ENCODE measurements around the gene SPATA21.

GRCh38 chr1:16367968-16368890 is 69.0 kb downstream of the SPATA21 start:
- TF ChIP-seq CTCF (IDR thresholded peaks at IDR 0.05) (no peak), POLR2A (IDR thresholded peaks at IDR 0.05) (no peak)

Data from suprapubic skin (tissue), 3 donors.